ENCODE data around the gene NTM.

Gene NTM

DNA sequence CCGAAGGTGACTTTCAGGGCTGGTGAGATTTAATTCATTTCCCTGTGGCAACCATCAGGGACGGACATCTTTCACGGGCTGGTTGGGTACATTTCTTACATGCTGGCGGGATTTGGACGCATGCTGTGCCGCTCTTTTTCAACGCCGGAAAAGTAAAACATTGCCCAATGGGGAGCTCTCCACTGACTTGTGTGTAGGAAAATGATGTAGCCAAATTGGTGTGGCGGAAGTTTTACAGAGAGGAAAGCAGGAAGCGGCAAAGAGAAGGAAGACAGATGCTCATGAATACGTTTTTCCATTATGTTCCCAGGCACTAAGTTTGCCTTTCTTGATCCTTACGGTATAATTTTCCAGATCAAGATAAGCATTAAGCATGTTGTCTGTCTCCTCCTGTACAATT lies 375.8 kb downstream of the NTM start:
- TF ChIP-seq, protein P1, sequence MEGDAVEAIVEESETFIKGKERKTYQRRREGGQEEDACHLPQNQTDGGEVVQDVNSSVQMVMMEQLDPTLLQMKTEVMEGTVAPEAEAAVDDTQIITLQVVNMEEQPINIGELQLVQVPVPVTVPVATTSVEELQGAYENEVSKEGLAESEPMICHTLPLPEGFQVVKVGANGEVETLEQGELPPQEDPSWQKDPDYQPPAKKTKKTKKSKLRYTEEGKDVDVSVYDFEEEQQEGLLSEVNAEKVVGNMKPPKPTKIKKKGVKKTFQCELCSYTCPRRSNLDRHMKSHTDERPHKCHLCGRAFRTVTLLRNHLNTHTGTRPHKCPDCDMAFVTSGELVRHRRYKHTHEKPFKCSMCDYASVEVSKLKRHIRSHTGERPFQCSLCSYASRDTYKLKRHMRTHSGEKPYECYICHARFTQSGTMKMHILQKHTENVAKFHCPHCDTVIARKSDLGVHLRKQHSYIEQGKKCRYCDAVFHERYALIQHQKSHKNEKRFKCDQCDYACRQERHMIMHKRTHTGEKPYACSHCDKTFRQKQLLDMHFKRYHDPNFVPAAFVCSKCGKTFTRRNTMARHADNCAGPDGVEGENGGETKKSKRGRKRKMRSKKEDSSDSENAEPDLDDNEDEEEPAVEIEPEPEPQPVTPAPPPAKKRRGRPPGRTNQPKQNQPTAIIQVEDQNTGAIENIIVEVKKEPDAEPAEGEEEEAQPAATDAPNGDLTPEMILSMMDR (IDR thresholded peaks at IDR 0.05; ENCODE audit: low read depth, low read length), result no peak

GRCh38 chr11:131748151-131749050 lies 378.0 kb downstream of the NTM start:
- peak; percentile 32 for DNase-seq (ENCODE audit: extremely low read depth, low read depth)
- TF ChIP-seq, protein P1 (IDR thresholded peaks at IDR 0.05; ENCODE audit: low read depth, low read length), result peak; percentile 86

More for the DNA sequence above, 375.8 kb downstream of the NTM start:
- no peak for DNase-seq (ENCODE audit: extremely low read depth, low read depth)

DNA sequence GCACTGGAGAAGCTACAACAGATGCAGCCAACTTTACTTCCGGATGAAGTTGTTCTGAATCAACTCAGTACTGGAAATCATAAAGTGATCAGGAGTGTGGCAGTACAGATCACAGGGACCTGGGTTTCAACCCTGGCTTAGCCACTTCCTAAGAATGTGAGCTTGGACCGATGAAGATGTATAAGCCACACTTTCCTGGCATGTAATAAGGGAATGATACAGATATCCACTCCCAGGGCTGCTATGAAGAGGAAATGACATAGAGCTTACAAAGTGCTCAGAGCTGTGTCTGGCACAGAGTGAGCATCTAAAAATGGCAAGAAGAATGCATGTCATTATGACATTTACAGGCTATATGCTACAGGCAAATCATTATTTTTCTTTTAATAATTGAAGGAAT lies 378.7 kb downstream of the NTM start:
- peak; percentile 41 for DNase-seq (ENCODE audit: extremely low read depth, low read depth)
- TF ChIP-seq, protein P1 (IDR thresholded peaks at IDR 0.05; ENCODE audit: low read depth, low read length), result no peak

GRCh38 chr11:131750152-131750551 lies 379.7 kb downstream of the NTM start:
- DNase-seq (ENCODE audit: extremely low read depth, low read depth), result no peak
- TF ChIP-seq, protein P1 (IDR thresholded peaks at IDR 0.05; ENCODE audit: low read depth, low read length), result no peak

DNA sequence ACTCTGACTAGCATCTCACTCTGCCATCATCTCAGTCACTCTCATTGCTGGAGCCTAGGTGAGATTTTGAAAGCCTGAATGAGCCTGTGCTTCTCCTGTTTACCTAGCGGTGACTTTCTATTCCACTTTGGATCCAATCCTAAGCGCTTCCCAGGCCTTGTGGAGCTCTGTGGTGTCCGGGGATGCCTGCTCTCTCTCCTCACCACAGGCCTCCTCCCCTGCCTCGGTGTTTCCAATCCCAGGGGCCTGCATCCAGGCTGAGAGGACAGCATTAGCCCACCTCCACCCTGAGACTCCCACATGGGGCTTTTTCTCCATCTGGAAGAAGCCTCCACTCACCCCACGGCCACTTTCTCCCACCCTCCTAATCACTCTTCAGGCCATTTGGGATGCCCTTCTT lies 380.3 kb downstream of the NTM start:
- no peak for DNase-seq (ENCODE audit: extremely low read depth, low read depth)
- TF ChIP-seq, protein P1 (IDR thresholded peaks at IDR 0.05; ENCODE audit: low read depth, low read length), result no peak

DNA sequence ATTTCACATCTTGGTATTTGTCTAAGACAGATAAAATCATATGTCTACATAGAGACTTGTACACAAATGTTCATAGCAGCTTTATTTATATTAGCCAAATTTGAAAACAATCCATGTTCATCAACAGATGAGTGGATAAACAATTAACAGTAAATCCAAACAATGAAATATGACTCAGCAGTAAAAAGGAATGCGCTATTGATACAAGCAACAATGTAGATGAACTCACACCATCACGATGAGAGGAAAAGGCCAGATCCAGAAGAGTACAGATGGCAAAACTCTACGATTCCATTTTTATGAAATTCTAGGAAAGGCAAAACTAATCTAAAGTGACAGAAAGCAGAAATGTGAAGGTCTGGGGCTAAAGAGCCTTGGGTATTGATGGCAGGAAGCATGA lies 384.3 kb downstream of the NTM start:
- TF ChIP-seq, protein P1 (IDR thresholded peaks at IDR 0.05; ENCODE audit: low read depth, low read length), result no peak
- no peak for DNase-seq (ENCODE audit: extremely low read depth, low read depth)

DNA sequence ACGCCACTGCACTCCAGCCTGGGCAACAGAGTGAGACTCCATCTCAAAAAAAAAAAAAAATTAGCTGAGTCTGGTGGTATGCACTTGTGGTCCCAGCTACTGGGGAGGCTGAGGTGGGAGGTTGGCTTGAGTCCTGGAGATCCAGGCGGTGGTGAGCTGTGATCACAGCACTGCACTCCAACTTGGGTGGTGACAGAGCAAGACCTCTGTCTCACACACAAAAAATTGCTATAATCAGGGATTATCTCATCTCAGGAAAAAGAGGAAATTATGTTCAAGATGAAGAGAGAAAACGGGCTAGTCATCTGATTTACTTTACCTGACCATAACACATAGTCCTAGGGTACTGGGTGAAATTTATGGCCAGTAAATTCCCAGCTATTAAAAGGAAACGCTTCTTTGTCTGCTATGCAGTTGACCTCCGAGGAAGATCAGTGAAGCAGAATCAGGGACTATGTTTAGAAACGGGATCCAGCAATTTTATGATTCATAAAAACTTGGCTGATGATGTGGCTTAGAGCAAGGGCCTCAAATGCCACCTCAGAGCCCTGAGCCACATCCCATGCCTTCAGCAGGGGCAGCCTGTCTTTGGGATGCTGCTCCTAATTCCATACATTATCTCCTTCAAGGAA lies 386.2 kb downstream of the NTM start:
- TF ChIP-seq, protein P1 (IDR thresholded peaks at IDR 0.05; ENCODE audit: low read depth, low read length), result no peak
- no peak for DNase-seq (ENCODE audit: extremely low read depth, low read depth)

All from AG09319 (cell line).